ENCODE data around the gene LCN1. TPM values are rescaled to one million over a fixed set of nuclear protein-coding genes. Genes with fewer than 3 reads are reported as not detected.

Gene LCN1
- polyA plus RNA-seq, 1 donor from 2014 or later: not detected

GRCh38 chr9:135522931-135523330, 1.7 kb downstream of the LCN1 start:
- no peaks in the 10 kb centered on the region for H3K79me2 ChIP-seq (replicated peaks; ENCODE audit: insufficient read depth, low read length)
- no peaks in the 10 kb centered on the region for H3K27me3 ChIP-seq (ENCODE audit: insufficient read depth, low read depth, low read length)
- no peak overlapping the region for H3K27ac ChIP-seq (ENCODE audit: low read length)
- H4K20me1 ChIP-seq (ENCODE audit: insufficient read depth): no peaks in the 10 kb centered on the region
- H2AFZ ChIP-seq (ENCODE audit: low read depth, low read length): no peak overlapping the region
- no peak overlapping the region for H3K4me2 ChIP-seq (ENCODE audit: low read length)
- TF ChIP-seq RAD21 (conservative IDR thresholded peaks at IDR 0.05) (no peak), EP300 (conservative IDR thresholded peaks at IDR 0.05; ENCODE audit: poor library complexity, severe bottlenecking) (no peak), SMC3 (conservative IDR thresholded peaks at IDR 0.05; ENCODE audit: poor library complexity) (no peak), EZH2 (IDR thresholded peaks at IDR 0.05; ENCODE audit: borderline replicate concordance, insufficient read depth, low read length, poor library complexity, severe bottlenecking) (no peak), MXI1 (conservative IDR thresholded peaks at IDR 0.05; ENCODE audit: poor library complexity, severe bottlenecking) (no peak), CTCF (IDR thresholded peaks at IDR 0.05; ENCODE audit: poor library complexity, severe bottlenecking) (no peak), TAF1 (IDR thresholded peaks at IDR 0.05; ENCODE audit: low read depth) (no peak), REST (IDR thresholded peaks at IDR 0.05; ENCODE audit: borderline replicate concordance) (no peak), POLR2AphosphoS5 (IDR thresholded peaks at IDR 0.05) (no peak)
- H3K9ac ChIP-seq (ENCODE audit: low read length): no peak overlapping the region
- no peaks in the 10 kb centered on the region for H3K9me2 ChIP-seq (ENCODE audit: insufficient read depth, low read length)
- H3F3A ChIP-seq (ENCODE audit: insufficient read depth, low read length, poor library complexity, severe bottlenecking): no peaks in the 10 kb centered on the region
- no peaks in the 10 kb centered on the region for H3K36me3 ChIP-seq (ENCODE audit: insufficient read depth, low read length)
- H3K4me3 ChIP-seq (ENCODE audit: low read length): no peak overlapping the region
- H3K9me3 ChIP-seq (ENCODE audit: low read length): no peaks in the 10 kb centered on the region

GRCh38 chr9:135523521-135524129, 2.4 kb downstream of the LCN1 start:
- H3K9ac ChIP-seq (ENCODE audit: low read length): no peak overlapping the region
- no peaks in the 10 kb centered on the region for H3K36me3 ChIP-seq (ENCODE audit: insufficient read depth, low read length)
- H3K79me2 ChIP-seq (replicated peaks; ENCODE audit: insufficient read depth, low read length): no peaks in the 10 kb centered on the region
- no peak overlapping the region for H3K27ac ChIP-seq (ENCODE audit: low read length)
- H2AFZ ChIP-seq (ENCODE audit: low read depth, low read length): no peak overlapping the region
- H3K4me3 ChIP-seq (ENCODE audit: low read length): no peak overlapping the region
- H3K9me2 ChIP-seq (ENCODE audit: insufficient read depth, low read length): no peaks in the 10 kb centered on the region
- H3K27me3 ChIP-seq (ENCODE audit: insufficient read depth, low read depth, low read length): no peaks in the 10 kb centered on the region
- no peaks in the 10 kb centered on the region for H3F3A ChIP-seq (ENCODE audit: insufficient read depth, low read length, poor library complexity, severe bottlenecking)
- no peaks in the 10 kb centered on the region for H4K20me1 ChIP-seq (ENCODE audit: insufficient read depth)
- TF ChIP-seq POLR2AphosphoS5 (IDR thresholded peaks at IDR 0.05) (no peak), SMC3 (conservative IDR thresholded peaks at IDR 0.05; ENCODE audit: poor library complexity) (no peak), TAF1 (IDR thresholded peaks at IDR 0.05; ENCODE audit: low read depth) (no peak), REST (IDR thresholded peaks at IDR 0.05; ENCODE audit: borderline replicate concordance) (no peak), EP300 (conservative IDR thresholded peaks at IDR 0.05; ENCODE audit: poor library complexity, severe bottlenecking) (no peak)
- H3K9me3 ChIP-seq (ENCODE audit: low read length): no peaks in the 10 kb centered on the region
- H3K4me2 ChIP-seq (ENCODE audit: low read length): no peak overlapping the region

Data from neural cell (in vitro differentiated cells).